Measurements from ENCODE around the gene SLC12A8.

SLC12A8 gene

DNA sequence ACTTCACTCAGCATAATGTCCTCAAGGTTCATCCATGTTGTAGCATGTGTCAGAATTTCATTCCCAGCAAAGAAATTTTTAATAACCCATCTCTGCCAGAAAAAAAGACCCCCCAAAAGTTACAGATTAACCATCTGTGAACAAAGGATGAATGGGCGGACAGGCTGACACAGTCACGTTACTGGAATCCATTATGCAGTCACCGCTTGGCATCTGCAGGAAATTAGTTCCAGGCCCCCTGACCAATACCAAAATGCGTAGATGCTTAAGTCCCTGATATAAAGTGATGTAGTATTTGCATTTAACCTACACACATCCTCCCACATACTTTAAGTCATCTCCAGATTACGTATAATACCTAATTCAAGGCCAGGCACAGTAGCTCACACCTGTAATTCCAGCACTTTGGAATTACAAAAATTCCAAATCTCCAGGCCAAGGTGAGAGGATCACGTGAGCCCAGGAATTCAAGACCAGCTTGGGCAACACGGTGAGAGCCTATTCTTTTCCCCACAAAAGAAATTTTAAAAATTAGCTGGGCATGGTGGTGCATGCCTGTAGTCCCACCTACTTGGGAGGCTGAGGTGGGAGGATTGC, 1.5 kb upstream of the SLC12A8 start:
- no peak for DNase-seq (ENCODE audit: low read depth in 2 of 2)

DNA sequence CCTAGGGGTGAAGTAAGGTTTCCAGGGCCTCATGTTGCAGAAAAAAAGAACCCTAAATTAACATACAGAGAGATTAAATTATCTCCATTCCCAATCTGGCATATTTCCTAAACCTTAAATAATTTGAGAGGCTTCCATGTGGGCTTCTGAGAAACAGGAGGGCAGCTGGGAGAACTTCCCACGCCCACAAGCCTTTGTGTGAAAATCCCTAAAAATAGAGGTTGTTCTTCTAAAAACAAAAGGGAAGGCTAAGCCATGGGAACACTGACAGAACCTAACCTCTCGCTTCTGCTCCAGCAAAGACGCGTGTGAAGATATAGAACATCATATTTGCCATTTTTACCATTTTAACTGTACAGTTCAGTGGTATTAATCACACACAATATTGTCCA, 812 bp upstream of the SLC12A8 start:
- no peak for DNase-seq (ENCODE audit: low read depth in 2 of 2)

DNA sequence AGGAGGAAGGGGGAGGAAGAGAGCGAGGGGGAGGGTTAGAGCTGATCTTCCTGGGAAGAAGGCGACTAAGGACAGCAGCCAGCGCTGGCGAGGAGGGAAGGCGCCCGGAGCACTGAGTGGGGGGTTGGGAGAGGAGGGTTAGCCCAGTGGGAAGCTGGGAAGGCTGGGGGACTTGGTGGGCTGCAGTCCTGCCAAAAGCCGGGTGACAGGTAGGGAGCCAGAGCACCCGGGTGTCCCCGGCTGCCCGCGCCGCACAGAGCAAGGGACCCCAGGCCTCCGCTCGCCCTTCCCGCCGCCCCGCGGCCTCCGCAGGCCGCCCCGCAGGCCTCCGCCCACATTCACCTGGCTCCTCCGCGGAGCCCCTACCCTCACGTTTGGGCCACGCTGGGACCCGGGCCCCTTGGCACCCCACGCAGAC, 448 bp downstream of the SLC12A8 start:
- DNase-seq (ENCODE audit: low read depth in 2 of 2), result no peak

DNA sequence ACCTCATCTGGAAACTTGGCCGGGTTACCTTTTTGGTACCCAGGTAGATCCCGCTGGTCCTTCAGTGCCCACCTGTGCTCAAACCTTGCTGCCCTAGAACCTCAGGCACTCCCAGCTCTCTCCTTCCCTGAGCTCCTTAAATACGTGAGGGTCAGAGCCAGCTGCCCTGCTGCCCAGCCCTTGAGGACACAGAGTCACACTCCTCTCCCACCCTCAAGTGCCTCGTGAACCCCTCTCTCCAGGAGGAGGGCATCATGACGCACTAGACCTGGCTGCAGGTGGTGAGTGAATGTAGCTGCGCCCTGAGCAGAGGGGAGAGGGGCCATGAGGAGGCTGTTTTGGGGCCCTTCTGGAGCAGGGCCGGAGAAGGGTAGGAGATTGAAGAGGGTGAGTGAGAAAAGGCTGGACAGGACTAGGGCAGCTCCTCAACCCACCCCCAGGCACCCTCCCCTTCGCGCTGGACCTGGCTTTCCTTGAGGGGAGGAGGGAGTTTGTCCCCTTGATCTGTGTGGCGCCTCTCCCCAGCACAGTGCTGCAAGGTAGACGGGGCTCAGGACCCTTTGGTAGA, 941 bp downstream of the SLC12A8 start:
- no peak for DNase-seq (ENCODE audit: low read depth in 2 of 2)

- DNase-seq (ENCODE audit: low read depth in 2 of 2), result no peak
These were observed 4.5 kb downstream of the SLC12A8 start for GRCh38 chr3:125207949-125208568.

GRCh38 chr3:125207507-125207906, 5.0 kb downstream of the SLC12A8 start:
- no peak for DNase-seq (ENCODE audit: low read depth in 2 of 2)

GRCh38 chr3:125206934-125207333, 5.6 kb downstream of the SLC12A8 start:
- DNase-seq (ENCODE audit: low read depth in 2 of 2), result no peak

DNA sequence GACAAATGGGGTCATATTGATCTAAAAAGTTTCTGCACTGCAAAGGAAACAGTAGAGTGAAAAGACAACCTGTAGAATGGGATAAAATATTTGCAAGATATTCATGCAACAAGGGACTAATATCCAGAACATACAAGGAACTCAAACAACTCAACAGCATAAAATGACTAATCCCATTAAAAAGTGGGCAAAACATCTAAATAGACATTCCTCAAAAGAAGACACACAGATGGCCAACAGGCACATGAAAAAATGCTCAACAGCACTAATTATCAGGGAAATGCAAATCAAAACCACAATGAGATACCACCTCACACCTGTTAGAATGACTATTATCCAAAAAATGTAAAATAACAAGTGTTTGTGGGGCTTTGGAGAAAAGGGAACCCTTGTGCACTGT, 8.8 kb downstream of the SLC12A8 start:
- DNase-seq (ENCODE audit: low read depth in 2 of 2), result no peak

- DNase-seq (ENCODE audit: low read depth in 2 of 2), result no peak
These were observed 10.4 kb downstream of the SLC12A8 start for GRCh38 chr3:125202197-125202596.

- no peak for DNase-seq (ENCODE audit: low read depth in 2 of 2)
These were observed 11.8 kb downstream of the SLC12A8 start for GRCh38 chr3:125200731-125201139.

DNA sequence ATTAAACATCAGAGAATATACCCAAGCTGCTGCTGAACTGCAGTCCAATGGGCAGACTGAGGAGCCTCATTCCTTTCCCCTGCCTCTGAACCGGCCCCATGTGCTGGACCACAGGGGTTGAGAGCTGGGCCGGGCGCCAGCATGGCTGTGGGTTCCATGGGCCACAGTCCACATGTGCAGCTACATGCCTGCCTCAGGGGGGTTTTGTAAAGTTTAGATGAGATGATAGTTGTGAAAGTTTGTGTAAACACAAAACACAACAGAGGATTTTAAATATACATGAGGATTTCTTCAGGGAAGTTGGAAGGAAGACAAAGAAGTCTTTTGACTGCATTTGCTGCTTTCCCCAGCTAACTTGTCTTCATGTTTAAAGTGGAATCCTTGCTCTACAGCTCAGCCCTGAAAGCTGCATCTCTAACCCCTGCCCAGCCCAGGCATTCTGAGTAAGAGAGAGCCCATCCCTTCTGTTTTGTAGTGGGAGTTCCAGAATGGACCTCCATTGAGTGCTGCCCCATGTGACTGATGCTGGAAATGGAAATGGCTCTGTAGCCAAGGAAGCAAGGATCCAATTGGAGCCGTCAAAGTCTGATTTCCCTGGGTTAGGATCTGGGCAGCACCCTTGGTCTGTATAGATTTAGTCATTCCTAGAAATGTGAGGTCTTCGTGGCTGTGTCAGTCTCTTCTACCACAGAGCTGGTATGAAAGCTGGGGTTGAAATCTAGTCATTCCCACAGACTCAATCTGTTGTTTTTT, 17.5 kb downstream of the SLC12A8 start:
- DNase-seq (ENCODE audit: low read depth in 2 of 2), result no peak

DNA sequence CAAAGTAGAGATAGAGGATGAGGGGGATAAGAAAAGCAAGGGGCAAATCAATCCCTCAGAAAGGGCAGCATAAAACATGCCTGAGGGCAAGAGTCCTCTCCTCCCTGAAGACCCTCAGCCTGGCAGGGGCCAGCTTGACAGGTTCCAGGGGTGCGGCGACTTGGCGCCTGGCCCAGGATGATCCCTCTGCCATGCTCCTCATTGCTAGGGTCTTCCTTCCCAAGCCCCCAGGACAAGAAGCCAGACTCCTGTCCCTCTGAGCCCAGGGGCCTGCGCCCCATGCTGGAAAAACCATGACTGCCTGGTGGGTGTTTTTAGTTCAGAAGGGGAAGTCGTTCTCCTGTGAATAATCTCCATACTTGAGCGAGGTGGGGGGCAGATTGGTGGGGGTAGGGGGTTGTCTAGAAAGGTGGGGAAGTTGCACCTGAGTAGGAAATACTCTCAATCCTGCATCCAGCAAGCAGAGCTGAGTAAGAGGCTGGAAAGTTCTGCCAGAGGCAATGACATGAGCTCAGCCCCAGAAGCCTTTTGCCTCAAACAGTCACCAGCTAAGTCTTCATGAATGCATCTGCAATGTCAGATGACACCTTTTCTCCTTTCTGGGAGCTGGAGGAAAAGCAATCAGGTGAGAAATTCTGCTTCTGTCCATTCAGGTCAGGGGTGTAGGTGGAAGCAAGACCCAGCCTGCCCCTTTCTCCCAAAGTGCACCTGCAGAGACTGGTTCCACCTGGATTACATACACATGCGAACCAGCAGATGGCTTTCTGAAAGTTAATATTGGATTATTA, 18.3 kb downstream of the SLC12A8 start:
- no peak for DNase-seq (ENCODE audit: low read depth in 2 of 2)

DNA sequence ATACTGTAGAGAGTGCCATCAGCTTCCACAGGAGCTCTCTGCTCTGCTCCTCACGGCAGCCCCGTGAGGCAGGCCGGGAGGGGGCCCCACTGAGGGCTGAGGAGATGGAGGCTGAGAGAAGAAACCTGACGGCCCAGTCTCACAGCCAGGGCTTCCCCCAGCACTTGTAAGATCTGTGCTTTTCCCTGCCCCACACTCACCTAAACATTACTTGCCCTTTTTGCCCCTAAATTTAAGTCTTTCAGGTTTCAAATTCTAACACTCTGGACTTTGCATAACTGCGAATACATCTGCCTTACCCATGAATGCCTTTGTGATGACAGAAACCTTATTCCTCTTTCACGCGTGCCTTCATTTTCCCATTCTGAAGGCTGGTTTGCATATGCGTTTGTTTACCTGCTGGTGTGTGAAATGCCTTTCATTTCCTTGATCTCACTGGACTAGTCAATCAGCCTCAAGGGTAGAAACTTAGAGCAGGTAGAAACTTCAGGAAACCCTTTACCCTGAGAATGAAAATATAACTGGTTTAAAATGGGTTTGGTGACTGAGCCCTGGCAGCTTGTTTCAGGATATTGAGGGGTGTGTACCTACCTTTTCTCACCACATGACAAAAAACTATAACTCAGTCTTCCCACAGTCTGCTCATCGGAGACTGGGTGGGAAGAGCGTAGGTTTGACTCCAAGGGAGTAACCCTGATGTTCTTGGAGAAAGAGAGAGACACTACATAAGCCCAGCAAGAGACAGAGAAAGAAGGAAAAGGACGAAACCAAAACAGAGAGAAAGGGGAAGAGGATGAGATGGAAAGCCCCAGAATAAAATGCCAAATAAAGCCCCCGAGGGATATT, 20.1 kb downstream of the SLC12A8 start:
- no peak for DNase-seq (ENCODE audit: low read depth in 2 of 2)

DNA sequence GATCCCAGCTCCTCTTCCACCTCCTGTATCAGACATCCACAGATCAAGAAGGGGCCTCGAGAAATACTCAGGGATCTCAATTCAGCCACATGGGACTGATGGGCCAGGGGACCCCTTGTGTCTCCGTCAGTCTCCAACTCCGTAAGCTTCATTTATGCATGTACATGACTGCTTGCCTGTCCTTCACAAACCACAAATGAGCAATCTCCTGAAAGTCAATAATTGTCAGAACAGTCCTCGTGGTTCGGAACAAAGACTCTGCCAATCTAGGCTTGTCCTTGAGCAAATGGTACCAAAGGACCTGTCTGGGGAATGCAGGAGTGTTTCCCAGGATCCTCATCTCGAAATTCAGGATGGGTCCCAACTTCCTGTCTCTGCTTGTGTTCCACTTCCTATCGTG, 20.8 kb downstream of the SLC12A8 start:
- DNase-seq (ENCODE audit: low read depth in 2 of 2), result no peak

DNA sequence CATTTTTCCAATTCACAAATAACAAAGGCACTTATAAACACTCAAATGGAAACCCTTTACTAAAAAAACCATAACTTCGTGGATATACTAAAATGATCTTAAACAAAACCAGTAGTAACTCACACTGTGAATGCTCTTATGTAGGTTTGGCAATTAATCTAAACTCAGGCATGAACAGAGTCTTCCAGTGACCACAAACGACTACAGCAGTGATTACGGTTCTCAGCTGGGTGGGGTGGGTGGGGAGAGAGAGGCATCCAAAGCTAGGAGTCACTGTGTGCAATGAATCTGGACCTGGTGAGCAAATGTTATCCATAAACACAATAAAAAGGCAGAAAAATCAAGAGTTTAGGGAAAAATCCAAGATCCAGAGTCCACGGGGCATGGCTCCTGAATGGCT, 21.3 kb downstream of the SLC12A8 start:
- no peak for DNase-seq (ENCODE audit: low read depth in 2 of 2)

- DNase-seq (ENCODE audit: low read depth in 2 of 2), result no peak
These were observed 21.8 kb downstream of the SLC12A8 start for GRCh38 chr3:125190786-125191185.

DNA sequence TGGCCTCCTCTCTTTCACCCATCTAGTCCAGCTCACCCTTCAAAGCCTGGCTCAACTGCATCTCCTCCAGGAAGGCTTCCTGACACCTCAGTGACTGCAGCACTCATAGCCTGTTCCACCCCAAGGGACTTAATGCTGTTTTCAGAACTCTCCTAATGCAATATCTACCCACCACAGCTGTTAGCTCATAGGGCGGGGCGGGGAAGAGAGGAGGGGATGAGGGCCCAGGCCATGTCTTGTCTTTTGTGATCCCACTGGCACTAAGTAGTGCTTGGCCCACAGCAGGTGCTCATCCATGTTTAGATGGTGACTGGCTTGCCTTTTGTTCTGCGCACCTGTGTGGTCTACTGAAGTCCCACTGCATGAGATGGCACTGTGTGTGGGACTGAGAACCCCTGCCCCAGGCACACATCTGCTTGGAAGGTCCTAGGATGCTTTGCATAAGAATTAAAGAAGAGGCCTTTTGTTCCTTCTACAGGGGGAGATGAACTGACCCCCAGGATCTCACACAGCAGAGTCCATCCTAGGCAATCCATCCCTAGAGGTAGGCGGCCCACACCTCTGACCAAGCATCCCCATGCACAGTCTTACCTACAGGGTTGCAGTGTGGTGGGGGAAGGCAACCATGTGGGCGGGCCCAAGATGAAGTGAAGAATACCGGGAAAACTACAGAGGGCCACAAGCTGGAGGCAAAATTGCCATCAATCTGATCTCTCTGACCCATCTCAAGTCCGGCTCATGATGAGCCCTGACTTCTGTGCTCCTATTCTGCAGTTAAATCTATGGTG, 23.0 kb downstream of the SLC12A8 start:
- no peak for DNase-seq (ENCODE audit: low read depth in 2 of 2)

- DNase-seq (ENCODE audit: low read depth in 2 of 2), result no peak
These were observed 23.6 kb downstream of the SLC12A8 start for GRCh38 chr3:125188955-125189354.

GRCh38 chr3:125187599-125187910, 25.0 kb downstream of the SLC12A8 start:
- no peak for DNase-seq (ENCODE audit: low read depth in 2 of 2)

DNA sequence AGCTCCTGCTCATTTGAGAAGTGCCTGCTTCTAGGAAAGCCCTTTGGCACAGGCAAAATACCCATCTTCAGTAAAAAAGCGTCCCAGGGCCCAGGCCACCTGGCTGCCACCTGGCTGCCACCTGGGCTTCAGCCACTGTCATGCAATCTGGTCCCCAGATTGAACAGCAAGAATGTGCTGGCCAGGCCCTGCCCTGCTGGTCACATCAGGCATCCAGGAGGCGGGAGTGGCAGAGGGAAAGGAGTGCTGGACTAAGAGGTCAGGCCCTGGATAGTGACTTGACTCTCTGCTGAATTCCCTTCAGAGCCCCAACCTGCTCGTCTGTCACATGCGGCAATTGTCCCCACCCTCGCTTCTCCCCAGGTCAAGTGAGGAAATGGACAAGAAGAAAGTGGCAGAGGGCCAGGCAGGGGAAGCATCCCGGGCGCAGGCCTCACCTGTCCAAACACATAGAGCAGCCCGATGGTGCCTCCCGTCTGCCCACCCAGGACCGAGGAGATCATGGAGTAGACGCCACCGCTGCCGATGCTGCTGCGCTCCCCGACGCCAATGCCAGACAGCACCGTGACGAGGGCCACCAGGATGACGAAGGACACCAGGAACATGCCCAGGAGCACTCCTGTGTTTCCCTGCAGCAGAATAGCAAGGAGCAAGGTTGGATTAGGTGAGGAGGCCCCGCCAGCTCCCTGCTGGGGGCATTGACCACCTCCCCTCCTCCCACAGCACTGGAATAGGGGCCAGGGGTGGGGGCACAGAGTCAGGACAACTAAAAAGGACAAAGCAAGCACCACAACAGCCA, 25.5 kb downstream of the SLC12A8 start:
- DNase-seq (ENCODE audit: low read depth in 2 of 2), result no peak
